ENCODE data around the gene RTN4. TPM values are rescaled to one million over a fixed set of nuclear protein-coding genes. Genes with fewer than 3 reads are reported as not detected.

RTN4 gene
- polyA plus RNA-seq, 1 donor: 796 TPM

GRCh38 chr2:54968561-54969218, 81.6 kb downstream of the RTN4 start:
- DNase-seq: no peak

GRCh38 chr2:54967759-54968365, 82.4 kb downstream of the RTN4 start:
- no peak for DNase-seq

GRCh38 chr2:54967269-54967668, 83.0 kb downstream of the RTN4 start:
- no peak for DNase-seq

GRCh38 chr2:54966837-54967236, 83.4 kb downstream of the RTN4 start:
- DNase-seq: no peak

GRCh38 chr2:54966165-54966832, 84.0 kb downstream of the RTN4 start:
- DNase-seq: no peak

- DNase-seq: no peak
Measured at GRCh38 chr2:54965425-54965824, 84.8 kb downstream of the RTN4 start.

GRCh38 chr2:54964816-54965215, 85.4 kb downstream of the RTN4 start:
- DNase-seq: no peak

- no peak for DNase-seq
Measured at GRCh38 chr2:54964271-54964670, 86.0 kb downstream of the RTN4 start.

GRCh38 chr2:54963476-54963875, 86.8 kb downstream of the RTN4 start:
- DNase-seq: no peak

- DNase-seq: no peak
Measured at GRCh38 chr2:54962935-54963440, 87.3 kb downstream of the RTN4 start.

GRCh38 chr2:54962511-54962910, 87.7 kb downstream of the RTN4 start:
- no peak for DNase-seq

GRCh38 chr2:54960164-54960563, 90.1 kb downstream of the RTN4 start:
- no peak for DNase-seq

GRCh38 chr2:54958717-54959371, 91.4 kb downstream of the RTN4 start:
- DNase-seq: no peak

- no peak for DNase-seq
Measured at GRCh38 chr2:54957321-54957999, 92.8 kb downstream of the RTN4 start.

- DNase-seq: no peak
Measured at GRCh38 chr2:54956111-54956627, 94.1 kb downstream of the RTN4 start.

- no peak for DNase-seq
Measured at GRCh38 chr2:54955358-54956110, 94.7 kb downstream of the RTN4 start.

- no peak for DNase-seq
Measured at GRCh38 chr2:54954705-54955357, 95.4 kb downstream of the RTN4 start.

- no peak for DNase-seq
Measured at GRCh38 chr2:54954158-54954557, 96.1 kb downstream of the RTN4 start.

GRCh38 chr2:54952978-54953456, 97.2 kb downstream of the RTN4 start:
- DNase-seq: no peak

GRCh38 chr2:54952425-54952824, 97.8 kb downstream of the RTN4 start:
- no peak for DNase-seq

- DNase-seq: no peak
Measured at GRCh38 chr2:54950811-54951210, 99.4 kb downstream of the RTN4 start.

Measured in hindlimb muscle (tissue), 1 donor.